ENCODE results near the gene GPR68.
A peak's percentile ranks its signal among the peaks of the same experiment; 100 is the strongest.
"Not testable (repeated sequence)": the region's sequence is repeated elsewhere in the genome, so short reads cannot be mapped to it uniquely, and the experiment has no call there.

GPR68 gene

DNA sequence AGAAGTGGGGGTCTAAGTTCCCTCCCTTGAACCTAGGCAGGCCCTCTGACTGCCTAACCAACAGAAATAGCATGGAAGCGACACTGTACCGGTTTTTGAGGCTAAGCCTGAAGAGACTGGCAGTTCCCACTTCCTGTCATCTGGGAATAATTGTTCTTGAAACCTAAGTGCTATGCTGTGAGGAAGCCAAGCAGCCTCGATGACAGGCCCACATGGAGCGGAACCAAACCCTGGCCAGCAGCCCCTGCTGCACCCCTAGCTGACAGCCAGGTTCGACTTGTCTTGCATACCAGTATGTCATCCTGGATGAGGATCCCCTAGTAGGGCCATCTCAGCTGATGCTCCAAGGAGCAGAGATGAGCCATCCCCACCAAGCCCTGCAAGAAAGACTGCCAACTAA, 6.4 kb upstream of the GPR68 start:
- H3K9me3 ChIP-seq (ENCODE audit: control insufficient read depth, insufficient read depth, low read length), result no peaks in the 10 kb centered on the region
- H3K27ac ChIP-seq (ENCODE audit: low read depth, low read length), result peak overlapping the region; percentile 83
- H3K4me2 ChIP-seq (ENCODE audit: low read length), result peak overlapping the region; percentile 70
- H3K9me2 ChIP-seq (replicated peaks; ENCODE audit: control insufficient read depth, low read length), result no peaks in the 10 kb centered on the region
- peaks cover 36% of the 10 kb centered on the region for H3F3A ChIP-seq (ENCODE audit: control insufficient read depth, insufficient read depth)
- H4K20me1 ChIP-seq (ENCODE audit: control insufficient read depth, insufficient read depth, low read depth, low read length), result no peaks in the 10 kb centered on the region
- H3K27me3 ChIP-seq (ENCODE audit: control insufficient read depth, low read length), result no peaks in the 10 kb centered on the region
- H3K36me3 ChIP-seq (ENCODE audit: control insufficient read depth, low read length), result no peaks in the 10 kb centered on the region
- TF ChIP-seq CTCF (IDR thresholded peaks at IDR 0.05; ENCODE audit: low read depth, low read length, poor library complexity, severe bottlenecking), result no peak
- no peak for TF ChIP-seq EZH2phosphoT487 (IDR thresholded peaks at IDR 0.05; ENCODE audit: borderline replicate concordance, low read length)
- no peaks in the 10 kb centered on the region for H3K79me2 ChIP-seq (ENCODE audit: control insufficient read depth, low read length)
- peak overlapping the region; percentile 56 for H3K4me3 ChIP-seq (ENCODE audit: low read length)
- peaks cover 80% of the 10 kb centered on the region for H3K4me1 ChIP-seq (ENCODE audit: control insufficient read depth, low read length)

- H3K9me2 ChIP-seq (replicated peaks; ENCODE audit: control insufficient read depth, low read length), result no peaks in the 10 kb centered on the region
- H4K20me1 ChIP-seq (ENCODE audit: control insufficient read depth, insufficient read depth, low read depth, low read length), result no peaks in the 10 kb centered on the region
- H3K4me2 ChIP-seq (ENCODE audit: low read length), result peak overlapping the region; percentile 70
- TF ChIP-seq EZH2phosphoT487 (IDR thresholded peaks at IDR 0.05; ENCODE audit: borderline replicate concordance, low read length), result no peak
- no peak for TF ChIP-seq CTCF (IDR thresholded peaks at IDR 0.05; ENCODE audit: low read depth, low read length, poor library complexity, severe bottlenecking)
- H3K36me3 ChIP-seq (ENCODE audit: control insufficient read depth, low read length), result no peaks in the 10 kb centered on the region
- H3K4me1 ChIP-seq (ENCODE audit: control insufficient read depth, low read length), result peaks cover 82% of the 10 kb centered on the region
- H3K27ac ChIP-seq (ENCODE audit: low read depth, low read length), result peak overlapping the region; percentile 83
- no peaks in the 10 kb centered on the region for H3K9me3 ChIP-seq (ENCODE audit: control insufficient read depth, insufficient read depth, low read length)
- no peaks in the 10 kb centered on the region for H3K27me3 ChIP-seq (ENCODE audit: control insufficient read depth, low read length)
- H3K4me3 ChIP-seq (ENCODE audit: low read length), result peak overlapping the region; percentile 56
- peaks cover 28% of the 10 kb centered on the region for H3F3A ChIP-seq (ENCODE audit: control insufficient read depth, insufficient read depth)
- H3K79me2 ChIP-seq (ENCODE audit: control insufficient read depth, low read length), result no peaks in the 10 kb centered on the region
These were observed 5.5 kb upstream of the GPR68 start for GRCh38 chr14:91249841-91250616.

GRCh38 chr14:91246051-91246852, 1.7 kb upstream of the GPR68 start:
- H3K4me2 ChIP-seq (ENCODE audit: low read length), result no peak overlapping the region
- H3K4me3 ChIP-seq (ENCODE audit: low read length), result no peak overlapping the region
- TF ChIP-seq EZH2phosphoT487 (IDR thresholded peaks at IDR 0.05; ENCODE audit: borderline replicate concordance, low read length) (no peak), CTCF (IDR thresholded peaks at IDR 0.05; ENCODE audit: low read depth, low read length, poor library complexity, severe bottlenecking) (no peak)
- no peaks in the 10 kb centered on the region for H3K9me2 ChIP-seq (replicated peaks; ENCODE audit: control insufficient read depth, low read length)
- peaks cover 4% of the 10 kb centered on the region; the same call in 1 of the 2 replicates for H3K79me2 ChIP-seq (ENCODE audit: control insufficient read depth, low read length)
- H3K27me3 ChIP-seq (ENCODE audit: control insufficient read depth, low read length), result no peaks in the 10 kb centered on the region
- H3K4me1 ChIP-seq (ENCODE audit: control insufficient read depth, low read length), result peaks cover 85% of the 10 kb centered on the region
- H3F3A ChIP-seq (ENCODE audit: control insufficient read depth, insufficient read depth), result peaks cover 37% of the 10 kb centered on the region
- H4K20me1 ChIP-seq (ENCODE audit: control insufficient read depth, insufficient read depth, low read depth, low read length), result no peaks in the 10 kb centered on the region
- no peaks in the 10 kb centered on the region for H3K36me3 ChIP-seq (ENCODE audit: control insufficient read depth, low read length)
- no peaks in the 10 kb centered on the region for H3K9me3 ChIP-seq (ENCODE audit: control insufficient read depth, insufficient read depth, low read length)
- no peak overlapping the region for H3K27ac ChIP-seq (ENCODE audit: low read depth, low read length)

DNA sequence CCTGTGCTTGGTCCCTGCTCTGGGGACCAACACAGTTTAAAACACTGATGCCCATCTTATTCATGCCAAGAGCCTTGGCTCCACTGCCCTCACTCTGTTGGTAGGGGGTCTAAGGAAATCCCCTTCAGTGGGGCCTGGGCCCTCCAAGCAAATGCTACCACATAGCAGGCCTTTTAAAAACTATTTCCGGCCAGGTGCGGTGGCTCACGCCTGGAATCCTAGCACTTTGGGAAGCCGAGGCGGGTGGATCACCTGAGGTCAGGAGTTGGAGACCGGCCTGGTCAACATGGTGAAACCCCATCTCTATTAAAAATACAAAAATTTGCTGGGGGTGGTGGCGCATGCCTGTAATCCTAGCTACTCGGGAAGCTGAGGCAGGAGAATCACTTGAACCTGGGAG, 1.1 kb upstream of the GPR68 start:
- not testable (repeated sequence) for H3K9me3 ChIP-seq (ENCODE audit: control insufficient read depth, insufficient read depth, low read length); H3K9me2 ChIP-seq (replicated peaks; ENCODE audit: control insufficient read depth, low read length); H3K27me3 ChIP-seq (ENCODE audit: control insufficient read depth, low read length); H3K4me2 ChIP-seq (ENCODE audit: low read length); H3K36me3 ChIP-seq (ENCODE audit: control insufficient read depth, low read length); H3K27ac ChIP-seq (ENCODE audit: low read depth, low read length); H4K20me1 ChIP-seq (ENCODE audit: control insufficient read depth, insufficient read depth, low read depth, low read length); H3K4me3 ChIP-seq (ENCODE audit: low read length); H3K79me2 ChIP-seq (ENCODE audit: control insufficient read depth, low read length)
- Histone ChIP-seq H3K4me1 (ENCODE audit: control insufficient read depth, low read length) (peaks cover 84% of the 10 kb centered on the region), H3F3A (ENCODE audit: control insufficient read depth, insufficient read depth) (peaks cover 33% of the 10 kb centered on the region)
